ENCODE data around the gene ATIC. TPM values are rescaled to one million over a fixed set of nuclear protein-coding genes. Genes with fewer than 3 reads are reported as not detected.

The ATIC gene
- total RNA-seq, 1 experiment from 2014 or later = 295 TPM

- H3K23me2 ChIP-seq (ENCODE audit: insufficient read length, low read depth, low read length, poor library complexity, severe bottlenecking) = no peaks in the 10 kb centered on the region
- no peak overlapping the region for H3K23ac ChIP-seq (ENCODE audit: insufficient read length, low read depth, low read length)
- no peak for TF ChIP-seq CTCF (conservative IDR thresholded peaks at IDR 0.05)
- Mint-ChIP-seq H3K4me3 (no peak overlapping the region), H3K27me3 (ENCODE audit: low read depth) (no peaks in the 10 kb centered on the region), H3K36me3 (ENCODE audit: insufficient read depth in 1 of 3, low read depth in 3 of 3) (no peaks in the 10 kb centered on the region), H3K4me1 (no peaks in the 10 kb centered on the region), H3K9me3 (no peaks in the 10 kb centered on the region; a peak in 1 of 5 replicates), H3K27ac (no peak overlapping the region)
- H4K91ac ChIP-seq (ENCODE audit: insufficient read length, low read depth, low read length) = no peak overlapping the region
- no peaks in the 10 kb centered on the region for H3K79me2 ChIP-seq (ENCODE audit: insufficient read depth, low read length)
- no peak overlapping the region for H2BK15ac ChIP-seq (ENCODE audit: low read depth, low read length)
- H3K79me1 ChIP-seq (ENCODE audit: insufficient read depth, low read depth, low read length, poor library complexity, severe bottlenecking) = no peaks in the 10 kb centered on the region
- no peak for DNase-seq
- H2BK5ac ChIP-seq (ENCODE audit: insufficient read length, low read length) = no peak overlapping the region
- no peak overlapping the region for H2AFZ ChIP-seq (ENCODE audit: low read length)
- no peak overlapping the region for H2AK5ac ChIP-seq (ENCODE audit: insufficient read length, low read length)
- no peaks in the 10 kb centered on the region for H3K4me1 ChIP-seq (ENCODE audit: insufficient read depth, low read length)
- no peak overlapping the region for H3K18ac ChIP-seq (ENCODE audit: insufficient read length, low read depth, low read length)
- no peak overlapping the region for H3K4ac ChIP-seq (ENCODE audit: low read depth, low read length)
- WGBS (ENCODE audit: extremely low coverage, insufficient read length, low lambda C conversion rate) = no CpG with 5 or more reads among the region's 3 CpGs
- no peak overlapping the region for H2BK120ac ChIP-seq (ENCODE audit: low read depth, low read length, poor library complexity, severe bottlenecking)
- H4K5ac ChIP-seq (ENCODE audit: insufficient read length, low read depth, low read length) = no peak overlapping the region
- H3K27ac ChIP-seq (ENCODE audit: insufficient read length, low read depth, low read length) = no peak overlapping the region
- H3K9ac ChIP-seq (ENCODE audit: extremely low read depth, insufficient read length, low read length) = no peak overlapping the region
- no peaks in the 10 kb centered on the region for H4K20me1 ChIP-seq (ENCODE audit: control insufficient read depth, insufficient read depth, insufficient read length)
- no peak overlapping the region for H2BK12ac ChIP-seq (ENCODE audit: insufficient read length, low read depth, low read length)
- no peak overlapping the region for H3T11ph ChIP-seq (ENCODE audit: low read length)
- no peak overlapping the region for H3K4me2 ChIP-seq (ENCODE audit: insufficient read depth, insufficient read length, low read length)
- H3K9me3 ChIP-seq (ENCODE audit: control insufficient read depth, low read depth, low read length) = no peaks in the 10 kb centered on the region
- no peak overlapping the region for H3K56ac ChIP-seq (ENCODE audit: insufficient read length, low read depth, low read length)
- H3K27me3 ChIP-seq (ENCODE audit: insufficient read depth, low read length) = no peaks in the 10 kb centered on the region
- H2BK20ac ChIP-seq (ENCODE audit: low read depth, low read length, poor library complexity, severe bottlenecking) = no peak overlapping the region
- no peak overlapping the region for H4K8ac ChIP-seq (replicated peaks; ENCODE audit: insufficient read length, low read depth, low read length)
- H3K14ac ChIP-seq (ENCODE audit: insufficient read depth, low read length) = no peak overlapping the region
These were observed 33.9 kb upstream of the ATIC start for GRCh38 chr2:215277944-215278343.

Measured in H9 (cell line).